Body of pancreas (tissue), 4 donors: ENCODE results near the gene IFITM5. TPM values are rescaled to one million over a fixed set of nuclear protein-coding genes. Genes with fewer than 3 reads are reported as not detected.
"Not testable (repeated sequence)": the region's sequence is repeated elsewhere in the genome, so short reads cannot be mapped to it uniquely, and the experiment has no call there.

ENCODE experiments used
- ATAC-seq: fragments of 150-250 bp; one replicate; pipeline ENCODE4 v1.9.1; 2016
- DNase-seq, 4 donors: peaks; one replicate each; pipeline ENCODE4 v3.0.0-alpha.2; 2019
- H3K27ac ChIP-seq, 4 donors: fragments of 200-600 bp; sonication (generic); 1 replicate in 3 of 4; 2 replicates in 1 of 4; pipeline versions ENCODE4 v1.5.1 to v1.6.1; 2016 to 2019; ENCODE audit warnings: mild to moderate bottlenecking in 1 of 4, mixed read lengths in 1 of 4, moderate library complexity in 1 of 4
- H3K27me3 ChIP-seq, 2 donors: fragments of 200-600 bp; sonication (generic); one replicate each; pipeline ENCODE4 v1.6.0; 2016; ENCODE audit warnings: mild to moderate bottlenecking in 1 of 2
- H3K36me3 ChIP-seq, 2 donors: fragments of 200-600 bp; sonication (generic); replicated peaks in 1 of 2; 2 replicates each; pipeline ENCODE4 v1.5.1; 2016; ENCODE audit warnings: low read depth in 2 of 2; ENCODE audit not compliant: insufficient read depth in 1 of 2
- H3K4me1 ChIP-seq: fragments of 200-600 bp; sonication (generic); one replicate; pipeline ENCODE4 v1.6.0; 2016
- H3K4me3 ChIP-seq, 2 donors: fragments of 200-600 bp; sonication (generic); 1 replicate in 1 of 2; 2 replicates in 1 of 2; pipeline ENCODE4 v1.5.1; 2016 to 2019
- H3K9me3 ChIP-seq, 3 donors: fragments of 200-600 bp; sonication (generic); 1 replicate in 2 of 3; 2 replicates in 1 of 3; pipeline ENCODE4 v1.5.1; 2016
- CTCF ChIP-seq, 7 experiments: fragments of 450-650 bp in 4 of 7; fragments of 200-600 bp in 3 of 7; sonication (generic) in 3 of 7; IDR thresholded peaks; one replicate each; pipeline ENCODE4 v1.5.1; 2016 to 2019; ENCODE audit warnings: antibody characterized with exemption in 7 of 7
- POLR2A ChIP-seq, 3 donors: fragments of 450-650 bp; IDR thresholded peaks; one replicate each; pipeline ENCODE4 v1.6.1; 2016; ENCODE audit warnings: antibody characterized with exemption in 3 of 3, mild to moderate bottlenecking in 2 of 3
- WGBS, 2 donors: methylation state at CpG; one replicate each; pipeline ENCODE4 v1.1.5; 2017; 5-methylcytosine and 5-hydroxymethylcytosine counted together
- intact Hi-C: fragments of 100-400 bp; cut with DNase I; formaldehyde crosslinking; loops from one replicate; pipeline ENCODE4 v1.15.1; 2023
- total RNA-seq, 2 donors: library from RNA; depleted of rRNA; stranded (reverse); fragments of >200 nt; gene quantifications; one replicate each; pipeline ENCODE4 v1.1.0, GENCODE V29; 2016

The IFITM5 gene
- total RNA-seq, 2 donors from 2014 or later: not detected

- H3K4me1 ChIP-seq: peaks cover 23% of the 10 kb centered on the region
Measured at GRCh38 chr11:317668-318404, 18.5 kb upstream of the IFITM5 start.

GRCh38 chr11:316891-317301 lies 17.6 kb upstream of the IFITM5 start:
- H3K9me3 ChIP-seq: no peaks in the 10 kb centered on the region
- intact Hi-C loops: no loop called here
- no peak for TF ChIP-seq CTCF (IDR thresholded peaks at IDR 0.05)
- no peak for TF ChIP-seq POLR2A (IDR thresholded peaks at IDR 0.05)
- no peaks in the 10 kb centered on the region for H3K36me3 ChIP-seq
- H3K27ac ChIP-seq: no peak overlapping the region
- no peak overlapping the region for H3K4me3 ChIP-seq
- H3K27me3 ChIP-seq: peaks cover 0 to 18% of the 10 kb centered on the region in 2 donors
- ATAC-seq (no peak), DNase-seq (no peak)
- WGBS, 2 donors: 62 to 63% methylated on average over 7 of the region's 7 CpGs
- peaks cover 23% of the 10 kb centered on the region for H3K4me1 ChIP-seq

More at GRCh38 chr11:317668-318404, 18.5 kb upstream of the IFITM5 start:
- WGBS, 2 donors: 27 to 46% methylated on average over 6 to 21 of the region's 30 CpGs
- H3K4me3 ChIP-seq, H3K36me3 ChIP-seq, H3K9me3 ChIP-seq, intact Hi-C loops, ATAC-seq, H3K27ac ChIP-seq, DNase-seq: not testable (repeated sequence)
- TF ChIP-seq POLR2A (IDR thresholded peaks at IDR 0.05): peak in 1 of 3 donors; percentile 20
- H3K27me3 ChIP-seq: peaks cover 0 to 18% of the 10 kb centered on the region in 2 donors

GRCh38 chr11:316031-316701 lies 16.8 kb upstream of the IFITM5 start:
- no peaks in the 10 kb centered on the region for H3K9me3 ChIP-seq
- ATAC-seq: no peak
- H3K4me1 ChIP-seq: peaks cover 23% of the 10 kb centered on the region
- H3K36me3 ChIP-seq: no peaks in the 10 kb centered on the region
- peaks cover 0 to 18% of the 10 kb centered on the region in 2 donors for H3K27me3 ChIP-seq
- intact Hi-C loops: no loop called here
- no peak for TF ChIP-seq CTCF (IDR thresholded peaks at IDR 0.05)
- 20 to 37% methylated on average over 13 to 60 of the region's 64 CpGs for WGBS, 2 donors
- peak overlapping the region in 2 of 4 donors; percentile 25 to 28 for H3K27ac ChIP-seq
- DNase-seq: no peak
- no peak overlapping the region for H3K4me3 ChIP-seq

GRCh38 chr11:315516-315994 lies 16.2 kb upstream of the IFITM5 start:
- DNase-seq (no peak), ATAC-seq (no peak)
- peaks cover 18% of the 10 kb centered on the region for H3K4me1 ChIP-seq
- no peaks in the 10 kb centered on the region for H3K9me3 ChIP-seq
- 27 to 53% methylated on average over 3 to 32 of the region's 32 CpGs for WGBS, 2 donors
- no peak for TF ChIP-seq CTCF (IDR thresholded peaks at IDR 0.05)
- TF ChIP-seq POLR2A (IDR thresholded peaks at IDR 0.05): no peak
- no peak overlapping the region for H3K4me3 ChIP-seq
- peak overlapping the region in 2 of 4 donors; percentile 20 to 28 for H3K27ac ChIP-seq
- peaks cover 0 to 18% of the 10 kb centered on the region in 2 donors for H3K27me3 ChIP-seq
- intact Hi-C loops: no loop called here
- no peaks in the 10 kb centered on the region for H3K36me3 ChIP-seq

- 68 to 76% methylated on average over 5 to 9 of the region's 9 CpGs for WGBS, 2 donors
- no peak overlapping the region for H3K4me3 ChIP-seq
- H3K36me3 ChIP-seq: no peaks in the 10 kb centered on the region
- ATAC-seq (no peak), DNase-seq (no peak)
- H3K9me3 ChIP-seq: no peaks in the 10 kb centered on the region
- TF ChIP-seq CTCF (IDR thresholded peaks at IDR 0.05) (no peak), POLR2A (IDR thresholded peaks at IDR 0.05) (no peak)
- intact Hi-C loops: no loop called here
- H3K27ac ChIP-seq: peak overlapping the region in 1 of 4 donors; percentile 20
- H3K4me1 ChIP-seq: peaks cover 19% of the 10 kb centered on the region
- H3K27me3 ChIP-seq: peaks cover 0 to 18% of the 10 kb centered on the region in 2 donors
Measured at GRCh38 chr11:315051-315481, 15.7 kb upstream of the IFITM5 start.

GRCh38 chr11:314554-314875 lies 15.2 kb upstream of the IFITM5 start:
- WGBS, 2 donors: 27 to 87% methylated on average over 3 to 6 of the region's 6 CpGs

More at GRCh38 chr11:314554-314875, 15.2 kb upstream of the IFITM5 start:
- H3K9me3 ChIP-seq, DNase-seq, ATAC-seq, H3K36me3 ChIP-seq, intact Hi-C loops, H3K4me3 ChIP-seq: not testable (repeated sequence)
- Histone ChIP-seq H3K27ac (peak overlapping the region in 2 of 4 donors; percentile 47 to 68), H3K27me3 (peaks cover 0 to 18% of the 10 kb centered on the region in 2 donors), H3K4me1 (peaks cover 22% of the 10 kb centered on the region)
